ENCODE results near the gene TMEM222.
"Not testable (repeated sequence)": the region's sequence is repeated elsewhere in the genome, so short reads cannot be mapped to it uniquely, and the experiment has no call there.

TMEM222 gene

GRCh38 chr1:27321813-27322568, at the start of gene TMEM222:
TMEM222 (plus strand) TSS chr1:27322163; CDS start chr1:27322198, 35 bp downstream.
- DNase-seq, result peak; percentile 90 to 96

GRCh38 chr1:27274204-27274603, 47.8 kb upstream of the TMEM222 start:
- no peak for DNase-seq

- DNase-seq, result no peak
These were observed 46.3 kb upstream of the TMEM222 start for GRCh38 chr1:27275696-27276095.

- peak; percentile 28 to 71 for DNase-seq
These were observed 37.3 kb upstream of the TMEM222 start for GRCh38 chr1:27284425-27285273.

GRCh38 chr1:27285274-27285660, 36.7 kb upstream of the TMEM222 start:
- DNase-seq, result no peak

- not testable (repeated sequence) for DNase-seq
These were observed 36.1 kb upstream of the TMEM222 start for GRCh38 chr1:27285821-27286220.

- DNase-seq, result not testable (repeated sequence)
These were observed 32.8 kb upstream of the TMEM222 start for GRCh38 chr1:27289125-27289524.

- no peak for DNase-seq
These were observed 31.4 kb upstream of the TMEM222 start for GRCh38 chr1:27290581-27290980.

- no peak for DNase-seq
These were observed 29.9 kb upstream of the TMEM222 start for GRCh38 chr1:27292106-27292505.

GRCh38 chr1:27293915-27294314, 28.0 kb upstream of the TMEM222 start:
- DNase-seq, result no peak

- peak; percentile 14 to 19 for DNase-seq
These were observed 25.1 kb upstream of the TMEM222 start for GRCh38 chr1:27296773-27297291.

- DNase-seq, result no peak
These were observed 24.1 kb upstream of the TMEM222 start for GRCh38 chr1:27297903-27298302.

GRCh38 chr1:27298632-27299384, 23.2 kb upstream of the TMEM222 start:
- DNase-seq, result no peak

GRCh38 chr1:27299385-27300271, 22.3 kb upstream of the TMEM222 start:
- DNase-seq, result no peak

GRCh38 chr1:27300341-27301051, 21.5 kb upstream of the TMEM222 start:
- DNase-seq, result peak; percentile 62 to 86

GRCh38 chr1:27301052-27301422, 20.9 kb upstream of the TMEM222 start:
- no peak for DNase-seq

- no peak for DNase-seq
These were observed 20.3 kb upstream of the TMEM222 start for GRCh38 chr1:27301582-27302199.

- no peak for DNase-seq
These were observed 19.4 kb upstream of the TMEM222 start for GRCh38 chr1:27302612-27303011.

GRCh38 chr1:27303509-27303908, 18.5 kb upstream of the TMEM222 start:
- no peak for DNase-seq

- DNase-seq, result no peak
These were observed 15.9 kb upstream of the TMEM222 start for GRCh38 chr1:27306071-27306470.
